ENCODE measurements around the gene IFT57.
A peak's percentile ranks its signal among the peaks of the same experiment; 100 is the strongest.

IFT57 gene

DNA sequence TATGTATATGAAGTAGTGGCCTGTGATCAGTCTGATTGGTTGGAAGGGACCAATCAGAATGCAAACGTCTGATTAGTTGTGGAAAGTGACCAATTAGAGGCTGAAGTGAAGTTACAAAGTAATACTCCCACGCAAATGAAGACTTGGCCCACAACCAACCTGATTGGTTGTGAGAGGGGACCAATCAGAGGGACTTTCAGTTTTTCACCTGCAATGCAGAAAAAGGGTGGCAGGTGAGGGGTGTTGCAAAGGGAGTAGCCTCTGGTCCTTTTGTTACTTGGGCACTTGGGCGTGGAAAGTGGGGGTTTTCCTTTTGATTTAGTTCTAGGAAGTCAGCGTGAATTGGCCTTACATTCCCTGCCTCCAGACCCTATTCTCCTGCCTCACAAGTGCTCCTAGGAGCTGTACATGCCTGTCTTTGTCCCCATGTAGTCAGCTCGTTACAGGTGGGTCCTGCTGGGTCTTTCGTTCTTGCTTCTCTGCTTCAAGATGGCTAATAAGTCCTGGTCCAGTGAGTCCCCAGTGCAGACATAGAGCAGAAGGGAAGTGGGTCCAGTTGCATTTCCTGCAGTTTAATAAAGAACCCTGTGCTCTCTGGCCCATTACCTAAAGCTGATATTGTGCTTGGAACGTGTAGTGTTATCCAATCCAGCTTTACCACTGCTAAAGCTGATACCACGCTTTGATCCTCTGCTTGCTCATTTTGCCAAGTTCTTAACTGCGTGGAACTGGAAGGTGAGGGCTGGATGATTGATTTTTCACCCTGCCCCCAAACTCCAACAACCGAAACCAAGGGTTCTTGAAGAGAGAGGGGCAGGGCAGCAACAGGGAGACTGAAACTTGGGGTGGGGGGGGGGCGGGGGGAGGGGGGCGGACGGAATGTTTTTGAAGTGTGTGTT, 85.4 kb downstream of the IFT57 start:
- H3K4me3 ChIP-seq (ENCODE audit: low read depth in 1 of 2, low read length in 2 of 2), result no peak overlapping the region
- H3K36me3 ChIP-seq (ENCODE audit: control insufficient read depth in 1 of 2, insufficient read depth in 2 of 2, low read length in 2 of 2), result no peaks in the 10 kb centered on the region
- H3K27me3 ChIP-seq (ENCODE audit: low read depth, low read length), result no peaks in the 10 kb centered on the region
- no peaks in the 10 kb centered on the region for H3K9me3 ChIP-seq (ENCODE audit: control insufficient read depth in 1 of 2, low read length in 2 of 2)
- peaks cover 6 to 8% of the 10 kb centered on the region in 2 donors for H3K4me1 ChIP-seq (ENCODE audit: control insufficient read depth in 1 of 2, insufficient read depth in 2 of 2, low read length in 2 of 2)
- no peak overlapping the region for H3K27ac ChIP-seq (ENCODE audit: low read length)

DNA sequence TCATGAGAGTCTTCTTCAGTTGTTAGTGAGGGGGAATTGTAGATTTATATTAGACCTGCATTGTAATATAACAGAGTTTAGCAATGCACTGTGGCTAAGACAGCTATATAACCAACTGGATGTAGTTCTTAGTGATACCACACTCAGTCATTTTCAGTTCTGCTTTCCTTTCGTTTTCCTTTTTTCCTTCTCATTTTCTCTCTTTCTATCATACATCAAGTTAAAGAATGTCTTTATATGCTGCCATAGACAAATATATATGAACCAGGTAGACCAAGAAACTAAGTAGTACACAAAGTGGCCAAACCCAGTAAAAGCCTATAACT, 87.7 kb downstream of the IFT57 start:
- H3K9me3 ChIP-seq (ENCODE audit: control insufficient read depth in 1 of 2, low read length in 2 of 2), result no peaks in the 10 kb centered on the region
- no peaks in the 10 kb centered on the region for H3K36me3 ChIP-seq (ENCODE audit: control insufficient read depth in 1 of 2, insufficient read depth in 2 of 2, low read length in 2 of 2)
- H3K27me3 ChIP-seq (ENCODE audit: low read depth, low read length), result no peaks in the 10 kb centered on the region
- H3K27ac ChIP-seq (ENCODE audit: low read length), result no peak overlapping the region
- H3K4me1 ChIP-seq (ENCODE audit: control insufficient read depth in 1 of 2, insufficient read depth in 2 of 2, low read length in 2 of 2), result peaks cover 6 to 8% of the 10 kb centered on the region in 2 donors
- no peak overlapping the region for H3K4me3 ChIP-seq (ENCODE audit: low read depth in 1 of 2, low read length in 2 of 2)

- Histone ChIP-seq H3K4me3 (ENCODE audit: low read depth in 1 of 2, low read length in 2 of 2) (peak overlapping the region in 1 of 2 donors; percentile 7), H3K4me1 (ENCODE audit: control insufficient read depth in 1 of 2, insufficient read depth in 2 of 2, low read length in 2 of 2) (peaks cover 6 to 8% of the 10 kb centered on the region in 2 donors), H3K27me3 (ENCODE audit: low read depth, low read length) (no peaks in the 10 kb centered on the region), H3K9me3 (ENCODE audit: control insufficient read depth in 1 of 2, low read length in 2 of 2) (no peaks in the 10 kb centered on the region), H3K27ac (ENCODE audit: low read length) (no peak overlapping the region), H3K36me3 (ENCODE audit: control insufficient read depth in 1 of 2, insufficient read depth in 2 of 2, low read length in 2 of 2) (no peaks in the 10 kb centered on the region)
Observed at GRCh38 chr3:108133858-108134554, 88.2 kb downstream of the IFT57 start.

- no peaks in the 10 kb centered on the region for H3K9me3 ChIP-seq (ENCODE audit: control insufficient read depth in 1 of 2, low read length in 2 of 2)
- H3K4me3 ChIP-seq (ENCODE audit: low read depth in 1 of 2, low read length in 2 of 2), result peak overlapping the region in 1 of 2 donors; percentile 24
- no peaks in the 10 kb centered on the region for H3K27me3 ChIP-seq (ENCODE audit: low read depth, low read length)
- H3K4me1 ChIP-seq (ENCODE audit: control insufficient read depth in 1 of 2, insufficient read depth in 2 of 2, low read length in 2 of 2), result peaks cover 6 to 8% of the 10 kb centered on the region in 2 donors
- no peaks in the 10 kb centered on the region for H3K36me3 ChIP-seq (ENCODE audit: control insufficient read depth in 1 of 2, insufficient read depth in 2 of 2, low read length in 2 of 2)
- no peak overlapping the region for H3K27ac ChIP-seq (ENCODE audit: low read length)
Observed at GRCh38 chr3:108133048-108133369, 89.2 kb downstream of the IFT57 start.

DNA sequence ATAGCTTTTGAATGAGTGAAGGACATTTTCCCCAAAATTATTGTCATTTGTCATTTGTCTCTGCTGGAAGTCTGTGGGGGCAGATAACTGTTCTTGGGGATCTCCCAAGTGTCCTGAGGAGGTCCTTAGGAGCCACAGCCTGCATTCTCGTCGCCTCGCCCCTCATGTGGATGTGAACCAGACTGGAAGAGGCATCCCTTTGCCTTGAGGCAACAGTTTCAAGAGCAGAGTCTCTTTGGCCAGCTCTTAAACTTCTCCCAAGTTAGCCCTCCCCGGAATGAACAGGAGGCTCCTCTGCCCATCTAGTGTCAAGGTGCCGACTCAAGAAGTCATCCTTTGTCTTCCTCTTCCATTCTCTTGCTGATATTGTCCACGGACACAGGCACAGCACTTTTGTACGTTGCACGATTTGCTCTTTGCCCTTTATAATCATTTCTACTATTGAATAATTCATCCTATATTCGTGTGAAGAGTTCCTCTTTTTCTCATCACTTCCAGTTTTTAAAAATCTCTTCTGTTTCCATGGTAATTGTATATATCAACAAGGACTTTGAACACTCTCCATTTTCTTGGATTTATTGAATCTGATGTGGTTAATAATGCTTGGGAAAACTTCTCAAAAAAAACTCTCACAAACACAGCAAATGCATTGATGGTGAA, 90.6 kb downstream of the IFT57 start:
- Histone ChIP-seq H3K4me3 (ENCODE audit: low read depth in 1 of 2, low read length in 2 of 2) (no peak overlapping the region), H3K27me3 (ENCODE audit: low read depth, low read length) (no peaks in the 10 kb centered on the region), H3K36me3 (ENCODE audit: control insufficient read depth in 1 of 2, insufficient read depth in 2 of 2, low read length in 2 of 2) (no peaks in the 10 kb centered on the region), H3K9me3 (ENCODE audit: control insufficient read depth in 1 of 2, low read length in 2 of 2) (no peaks in the 10 kb centered on the region), H3K4me1 (ENCODE audit: control insufficient read depth in 1 of 2, insufficient read depth in 2 of 2, low read length in 2 of 2) (peaks cover 6 to 8% of the 10 kb centered on the region in 2 donors), H3K27ac (ENCODE audit: low read length) (no peak overlapping the region)

GRCh38 chr3:108130701-108131474, 91.3 kb downstream of the IFT57 start:
- H3K27me3 ChIP-seq (ENCODE audit: low read depth, low read length), result no peaks in the 10 kb centered on the region
- H3K4me3 ChIP-seq (ENCODE audit: low read depth in 1 of 2, low read length in 2 of 2), result no peak overlapping the region
- no peaks in the 10 kb centered on the region for H3K9me3 ChIP-seq (ENCODE audit: control insufficient read depth in 1 of 2, low read length in 2 of 2)
- no peaks in the 10 kb centered on the region for H3K36me3 ChIP-seq (ENCODE audit: control insufficient read depth in 1 of 2, insufficient read depth in 2 of 2, low read length in 2 of 2)
- H3K4me1 ChIP-seq (ENCODE audit: control insufficient read depth in 1 of 2, insufficient read depth in 2 of 2, low read length in 2 of 2), result peaks cover 6 to 8% of the 10 kb centered on the region in 2 donors
- no peak overlapping the region for H3K27ac ChIP-seq (ENCODE audit: low read length)

DNA sequence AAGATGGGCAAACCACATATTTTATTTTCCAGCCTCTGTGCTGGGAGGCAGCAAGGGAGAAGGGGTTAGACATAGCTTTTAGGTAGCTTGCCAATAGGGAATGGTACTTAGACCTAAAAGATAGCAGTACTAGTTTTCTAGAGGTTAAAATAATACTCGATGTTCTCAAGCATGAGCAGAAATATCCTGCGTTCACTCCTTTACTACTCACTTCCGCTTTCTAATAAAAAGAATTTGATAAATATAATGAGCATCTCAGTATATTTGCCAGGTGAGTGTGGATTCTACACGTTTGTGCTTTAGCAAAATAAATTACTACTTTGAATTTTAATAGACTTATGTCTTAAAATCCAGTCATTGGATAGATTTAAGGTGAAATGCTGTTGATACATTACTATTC, 92.0 kb downstream of the IFT57 start:
- Histone ChIP-seq H3K36me3 (ENCODE audit: control insufficient read depth in 1 of 2, insufficient read depth in 2 of 2, low read length in 2 of 2) (no peaks in the 10 kb centered on the region), H3K4me1 (ENCODE audit: control insufficient read depth in 1 of 2, insufficient read depth in 2 of 2, low read length in 2 of 2) (peaks cover 6 to 8% of the 10 kb centered on the region in 2 donors), H3K27ac (ENCODE audit: low read length) (no peak overlapping the region), H3K9me3 (ENCODE audit: control insufficient read depth in 1 of 2, low read length in 2 of 2) (no peaks in the 10 kb centered on the region), H3K27me3 (ENCODE audit: low read depth, low read length) (no peaks in the 10 kb centered on the region), H3K4me3 (ENCODE audit: low read depth in 1 of 2, low read length in 2 of 2) (no peak overlapping the region)

DNA sequence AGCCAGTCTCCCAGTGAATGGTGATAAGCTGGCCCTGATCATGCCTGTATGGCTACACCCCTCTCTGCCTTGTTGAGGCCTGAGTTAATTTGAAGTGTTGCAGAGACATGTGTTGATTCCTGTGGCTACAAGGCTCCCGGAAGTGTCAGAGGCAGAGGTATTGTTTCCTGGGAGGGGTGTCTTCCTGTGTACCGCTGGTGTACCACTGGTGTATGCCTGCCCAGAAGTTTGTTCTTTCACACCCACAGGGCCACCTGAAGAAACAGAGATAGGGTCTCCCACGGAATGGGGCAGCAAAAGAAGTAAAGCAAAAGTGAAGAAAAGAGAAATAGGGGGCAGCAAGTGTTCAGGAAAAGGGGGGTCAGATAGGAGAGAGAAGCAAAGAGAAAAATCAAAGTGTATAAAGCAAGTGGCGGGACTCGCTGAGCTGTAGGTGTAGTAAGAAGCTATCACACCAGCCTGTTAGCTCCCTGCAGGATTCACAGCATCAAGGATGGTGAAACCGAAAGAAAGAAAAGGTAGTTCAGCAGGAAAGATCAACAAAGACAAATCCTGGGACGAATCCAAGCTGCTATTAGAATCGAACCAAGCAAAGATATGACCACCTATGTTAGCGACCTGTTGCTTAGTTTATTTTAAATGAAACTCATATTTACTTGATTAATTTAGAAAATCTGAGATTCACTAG, 94.8 kb downstream of the IFT57 start:
- peaks cover 6 to 10% of the 10 kb centered on the region in 2 donors for H3K4me1 ChIP-seq (ENCODE audit: control insufficient read depth in 1 of 2, insufficient read depth in 2 of 2, low read length in 2 of 2)
- H3K4me3 ChIP-seq (ENCODE audit: low read depth in 1 of 2, low read length in 2 of 2), result peak overlapping the region in 1 of 2 donors; percentile 23
- H3K9me3 ChIP-seq (ENCODE audit: control insufficient read depth in 1 of 2, low read length in 2 of 2), result no peaks in the 10 kb centered on the region
- no peaks in the 10 kb centered on the region for H3K27me3 ChIP-seq (ENCODE audit: low read depth, low read length)
- H3K36me3 ChIP-seq (ENCODE audit: control insufficient read depth in 1 of 2, insufficient read depth in 2 of 2, low read length in 2 of 2), result no peaks in the 10 kb centered on the region
- H3K27ac ChIP-seq (ENCODE audit: low read length), result peak overlapping the region; percentile 14

DNA sequence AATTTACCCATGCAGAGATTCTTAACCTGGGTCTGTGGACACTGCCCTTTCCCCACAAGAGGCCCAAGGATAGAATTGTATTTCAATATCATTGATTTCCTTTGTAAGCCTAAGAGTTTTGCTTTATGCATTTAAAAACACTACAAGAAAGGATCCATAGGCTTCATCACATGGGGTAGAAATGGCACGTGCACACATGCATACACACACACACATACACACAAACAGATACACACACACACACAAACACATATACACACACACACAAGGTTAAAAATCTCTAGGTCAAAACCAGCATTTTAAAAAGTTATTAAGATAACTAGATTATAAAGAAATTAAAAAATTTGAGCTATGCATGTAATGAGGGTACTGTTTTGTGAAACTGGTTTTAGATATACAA, 95.9 kb downstream of the IFT57 start:
- no peak overlapping the region for H3K4me3 ChIP-seq (ENCODE audit: low read depth in 1 of 2, low read length in 2 of 2)
- H3K27me3 ChIP-seq (ENCODE audit: low read depth, low read length), result no peaks in the 10 kb centered on the region
- H3K4me1 ChIP-seq (ENCODE audit: control insufficient read depth in 1 of 2, insufficient read depth in 2 of 2, low read length in 2 of 2), result peaks cover 0 to 4% of the 10 kb centered on the region in 2 donors

DNA sequence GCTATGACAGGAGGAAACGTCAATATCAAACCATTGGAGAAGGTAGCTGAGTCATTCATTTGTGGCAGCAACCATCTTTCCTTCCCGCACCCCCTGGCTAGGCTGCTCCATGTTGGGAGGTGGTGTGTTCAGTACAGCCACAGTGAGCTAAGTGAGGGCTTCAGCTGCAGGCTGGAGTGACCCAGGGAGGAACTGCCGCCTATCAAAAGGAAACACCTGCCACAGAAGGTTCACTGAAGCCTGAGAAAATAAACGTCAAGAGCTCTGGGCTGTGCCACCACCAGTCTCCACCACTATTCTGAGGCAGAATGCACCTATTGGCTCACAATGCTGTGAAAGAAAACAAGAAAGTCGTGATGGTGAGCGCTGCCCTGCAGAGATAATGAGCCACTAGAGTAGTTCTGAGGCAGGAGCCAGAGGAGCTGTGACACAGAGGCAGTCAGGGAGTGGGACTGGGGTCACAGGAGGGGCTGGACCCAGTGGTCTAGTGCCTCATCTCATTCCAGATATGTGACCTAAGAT, 96.6 kb downstream of the IFT57 start:
- peaks cover 0 to 4% of the 10 kb centered on the region in 2 donors for H3K4me1 ChIP-seq (ENCODE audit: control insufficient read depth in 1 of 2, insufficient read depth in 2 of 2, low read length in 2 of 2)
- H3K9me3 ChIP-seq (ENCODE audit: control insufficient read depth in 1 of 2, low read length in 2 of 2), result no peaks in the 10 kb centered on the region
- no peaks in the 10 kb centered on the region for H3K27me3 ChIP-seq (ENCODE audit: low read depth, low read length)
- no peak overlapping the region for H3K27ac ChIP-seq (ENCODE audit: low read length)
- H3K4me3 ChIP-seq (ENCODE audit: low read depth in 1 of 2, low read length in 2 of 2), result no peak overlapping the region
- H3K36me3 ChIP-seq (ENCODE audit: control insufficient read depth in 1 of 2, insufficient read depth in 2 of 2, low read length in 2 of 2), result no peaks in the 10 kb centered on the region

More for the DNA sequence above, 95.9 kb downstream of the IFT57 start:
- Histone ChIP-seq H3K9me3 (ENCODE audit: control insufficient read depth in 1 of 2, low read length in 2 of 2) (no peaks in the 10 kb centered on the region), H3K36me3 (ENCODE audit: control insufficient read depth in 1 of 2, insufficient read depth in 2 of 2, low read length in 2 of 2) (no peaks in the 10 kb centered on the region), H3K27ac (ENCODE audit: low read length) (no peak overlapping the region)

Measured in muscle layer of duodenum (tissue), 2 donors.